CD4-positive, alpha-beta T cell treated with Interleukin-17A for 4 hours (primary cell): ENCODE results near the gene FBXO24.
A peak's percentile ranks its signal among the peaks of the same experiment; 100 is the strongest.

Source experiments
- DNase-seq: peaks from one replicate; pipeline ENCODE4 v3.0.0-alpha.2; 2020; ENCODE audit warnings: mixed read lengths

FBXO24 gene

DNA sequence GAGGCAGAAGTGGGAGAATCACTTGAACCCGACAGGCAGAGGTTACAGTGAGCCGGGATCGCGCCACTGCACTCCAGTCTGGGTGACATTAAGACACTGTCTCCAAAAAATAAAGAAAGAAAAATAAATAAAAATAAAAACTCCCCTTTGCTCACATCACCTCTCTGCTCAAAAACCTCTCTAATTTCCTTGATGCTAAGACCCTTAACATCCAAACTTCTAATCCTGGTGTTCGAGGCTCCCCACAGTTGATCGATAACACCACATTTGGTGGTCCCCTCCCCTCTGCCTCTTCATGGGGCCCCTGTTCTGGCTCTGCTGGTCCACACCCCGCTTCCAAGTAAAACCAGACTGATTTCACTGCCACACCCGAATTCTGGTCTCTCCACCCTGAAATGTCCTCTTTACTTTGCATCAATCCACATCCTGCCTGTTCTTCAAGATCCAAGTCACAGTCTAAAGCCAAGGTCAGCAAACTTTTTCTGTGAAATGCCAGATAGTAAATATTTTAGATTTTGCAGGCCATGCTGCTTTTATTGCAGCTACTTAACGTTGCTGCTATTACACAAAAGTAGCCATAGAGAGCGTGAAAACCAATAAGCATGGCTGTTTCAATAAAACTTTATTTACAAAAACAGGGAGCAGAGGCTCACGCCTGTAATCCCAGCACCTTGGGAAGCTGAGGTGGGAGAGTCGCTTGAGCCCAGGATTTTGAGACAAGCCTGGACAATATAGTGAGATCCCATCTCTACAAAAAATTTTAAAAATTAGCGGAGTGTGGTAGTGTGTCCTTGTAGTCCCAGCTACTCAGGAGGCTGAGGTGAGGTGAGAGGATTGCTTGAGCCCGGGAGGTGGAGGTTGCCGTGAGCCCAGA lies 38.1 kb downstream of the FBXO24 start:
- DNase-seq: no peak

GRCh38 chr7:100626055-100626454 lies 39.9 kb downstream of the FBXO24 start:
- DNase-seq: no peak

GRCh38 chr7:100626530-100627237 lies 40.6 kb downstream of the FBXO24 start:
- peak; percentile 95 for DNase-seq

GRCh38 chr7:100627238-100627549 lies 41.1 kb downstream of the FBXO24 start:
- DNase-seq: no peak

GRCh38 chr7:100629117-100629716 lies 43.1 kb downstream of the FBXO24 start:
- DNase-seq: peak; percentile 39

DNA sequence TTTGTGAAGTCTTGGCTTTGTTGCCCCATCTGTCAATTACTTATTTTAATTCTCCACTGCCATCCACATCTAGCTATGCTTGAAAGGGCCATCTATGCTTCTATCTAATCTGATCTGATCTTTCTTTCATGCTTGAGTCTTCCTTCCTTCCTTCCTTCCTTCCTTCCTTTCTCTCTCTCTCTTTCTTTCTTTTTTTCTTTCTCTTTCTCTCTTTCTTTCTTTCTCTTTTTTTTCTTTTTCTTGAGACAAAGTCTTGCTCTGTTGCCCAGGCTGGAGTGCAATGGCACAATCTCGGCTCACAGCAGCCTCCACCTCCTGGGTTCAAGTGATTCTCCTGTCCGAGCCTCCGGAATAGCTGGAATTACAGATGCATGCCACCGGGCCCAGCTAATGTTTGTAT lies 43.9 kb downstream of the FBXO24 start:
- no peak for DNase-seq

DNA sequence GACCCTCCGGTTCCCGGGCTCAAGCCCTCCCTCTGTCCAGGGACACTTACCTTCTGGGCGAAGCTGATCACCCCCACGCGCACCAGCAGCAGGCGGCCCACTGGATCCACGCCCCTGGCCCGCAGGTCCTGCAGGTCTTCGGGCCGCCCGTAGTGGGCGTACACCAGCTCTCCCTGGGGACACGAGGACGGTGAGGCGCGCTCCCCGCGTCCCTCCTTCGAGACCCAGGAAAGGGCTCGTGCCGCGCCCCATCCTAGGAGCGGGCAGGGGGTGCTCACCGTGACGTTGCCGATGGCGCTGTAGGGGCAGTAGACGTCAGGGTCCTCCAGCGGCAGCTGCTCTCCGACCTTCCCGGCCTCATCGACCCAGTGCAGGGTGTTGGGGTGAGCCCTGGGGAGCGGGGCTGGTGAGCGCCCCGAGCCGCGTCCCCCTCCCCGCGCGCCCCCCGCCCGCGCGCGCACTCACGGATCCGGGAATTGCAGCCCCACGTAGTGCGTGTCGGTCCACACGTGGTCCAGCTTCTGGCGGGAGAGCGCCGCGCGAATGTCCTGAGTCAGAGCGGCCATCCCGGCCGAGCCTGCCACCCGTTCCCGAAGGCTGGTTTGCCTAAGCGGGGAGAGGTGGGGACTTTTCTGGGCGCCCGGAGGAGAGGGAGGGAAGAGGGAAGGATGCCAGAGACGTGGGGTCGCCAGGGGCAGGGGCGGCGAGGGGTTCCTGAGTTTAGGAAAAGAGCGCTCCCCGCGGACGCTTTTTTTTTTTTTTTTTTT lies 47.0 kb downstream of the FBXO24 start:
- peak; percentile 74 for DNase-seq

DNA sequence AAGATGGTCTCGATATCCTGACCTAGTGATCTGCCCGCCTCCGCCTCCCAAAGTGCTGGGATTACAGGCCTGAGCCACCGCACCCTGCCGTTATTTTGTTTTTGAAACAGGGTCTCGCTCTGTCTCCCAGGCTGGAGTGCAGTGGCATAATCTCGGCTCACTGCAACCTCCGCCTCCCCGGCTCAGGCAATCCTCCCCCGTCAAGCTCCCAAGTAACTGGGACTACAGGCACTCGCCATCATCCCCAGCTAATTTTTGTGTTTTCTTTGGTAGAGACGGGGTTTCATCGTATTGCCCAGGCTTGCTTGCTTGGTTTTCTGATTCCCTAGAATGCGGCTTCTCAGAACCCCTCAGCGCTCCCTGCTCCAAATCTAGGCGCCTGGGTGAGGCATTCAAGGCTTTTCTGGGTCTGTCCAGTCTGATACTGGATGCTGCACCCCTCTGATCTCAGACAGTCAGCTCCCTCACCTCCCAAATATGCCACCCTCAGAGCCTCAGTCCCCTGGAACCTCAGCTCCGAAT lies 53.9 kb downstream of the FBXO24 start:
- no peak for DNase-seq

GRCh38 chr7:100640517-100641440 lies 54.7 kb downstream of the FBXO24 start:
- DNase-seq: no peak

DNA sequence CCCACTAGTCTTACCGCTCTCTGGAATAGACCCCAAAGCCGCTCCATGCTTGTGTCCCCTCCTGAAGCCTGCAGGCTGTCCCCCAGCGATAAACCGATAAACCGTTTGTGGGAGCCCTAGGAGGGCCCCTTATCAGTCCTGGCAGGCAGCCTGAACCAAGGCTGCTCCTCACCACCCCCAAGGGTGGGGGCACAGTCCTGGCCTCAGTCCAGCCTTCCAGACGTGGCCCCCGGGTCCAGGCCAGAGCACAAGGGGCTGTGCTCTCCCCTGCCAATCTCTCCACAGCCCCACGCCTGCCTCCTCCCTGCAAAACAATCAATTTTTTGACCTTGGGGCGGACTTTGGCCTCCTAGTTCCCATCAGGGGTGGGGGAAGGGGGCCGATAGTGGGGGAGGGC lies 55.3 kb downstream of the FBXO24 start, which contains the start of gene TFR2:
Gene TFR2 (minus strand): TSS at position 90 of the 397 bp plus-strand sequence. CDS start 43 bp downstream, at position 47.
- no peak for DNase-seq

- DNase-seq: no peak
Observed at GRCh38 chr7:100641860-100642533, 55.9 kb downstream of the FBXO24 start.

- DNase-seq: peak; percentile 38
Observed at GRCh38 chr7:100642534-100642907, 56.4 kb downstream of the FBXO24 start.

DNA sequence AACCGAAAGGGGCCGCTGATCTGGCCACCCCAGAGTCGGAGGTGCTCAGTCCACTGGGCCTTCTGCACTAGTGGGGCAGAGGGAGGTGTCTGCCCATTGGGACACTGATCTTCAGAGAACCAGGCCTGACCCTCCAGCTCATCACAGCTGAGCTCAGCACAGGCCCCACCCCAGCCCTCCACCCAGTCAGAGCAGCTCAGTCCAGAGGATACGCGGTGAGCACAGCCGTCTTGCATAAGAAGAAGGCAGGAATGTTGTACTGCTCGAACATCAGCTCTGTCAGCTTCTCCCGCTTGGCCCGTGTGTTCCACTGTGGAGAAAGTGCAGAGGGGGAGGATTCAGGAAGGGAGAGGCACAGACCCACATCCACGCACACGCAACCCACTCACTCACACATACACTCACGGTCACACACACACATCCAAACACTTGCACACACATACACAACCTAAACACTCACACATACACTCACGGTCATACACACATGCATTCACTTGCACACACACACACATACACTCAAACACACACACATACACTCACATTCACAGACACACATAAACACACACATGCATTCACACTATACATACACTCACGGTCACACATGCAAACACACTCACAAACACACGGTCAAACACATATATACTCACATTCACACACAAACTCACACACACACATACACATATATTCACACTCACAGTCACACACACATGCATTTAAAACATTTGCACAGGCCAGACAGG lies 63.9 kb downstream of the FBXO24 start:
- no peak for DNase-seq
